Caki2 (cell line): ENCODE measurements around the gene GTF2A1. TPM values are rescaled to one million over a fixed set of nuclear protein-coding genes. Genes with fewer than 3 reads are reported as not detected.

Experiments
- DNase-seq: peaks from one replicate; pipeline ENCODE4 v3.0.0-alpha.2; 2015; ENCODE audit warnings: low read depth
- in situ Hi-C: cut with HindIII; loops from 2 replicates; pipeline ENCODE4 v1.10.0; 2016; ENCODE audit warnings: low sequenced_read_pairs, low pct_unique_long_range_greater_than_20kb, mixed read lengths
- total RNA-seq: library from RNA; depleted of rRNA; stranded (reverse); fragments of >200 nt; shearing (Covaris generic); gene quantifications from 2 replicates; pipeline ENCODE4 v1.2.3, GENCODE V29; 2014; ENCODE audit warnings: low replicate concordance

Gene GTF2A1
- total RNA-seq, 1 experiment from 2014 or later, result 9.6 TPM

DNA sequence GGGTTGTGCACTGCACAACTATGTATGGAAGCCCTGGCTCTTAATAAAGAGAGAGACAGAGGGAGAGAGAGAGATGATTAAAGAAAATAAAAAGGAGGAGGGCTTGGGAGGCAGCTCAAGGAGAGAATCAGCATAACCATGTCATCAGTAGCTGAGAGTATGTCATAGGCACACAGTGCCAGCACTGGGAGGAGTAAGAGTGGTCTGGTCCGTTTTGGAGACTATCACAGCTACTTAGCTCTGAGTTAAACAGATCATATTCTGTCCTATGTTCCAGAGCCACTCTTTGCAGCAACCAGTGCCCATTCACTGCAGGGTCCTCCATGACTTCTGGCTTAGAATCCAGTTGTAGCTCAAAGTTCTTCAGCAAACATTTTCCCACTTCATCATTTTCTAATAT lies 59.0 kb downstream of the GTF2A1 start:
- DNase-seq, result no peak
- in situ Hi-C loops, result no loop called here

DNA sequence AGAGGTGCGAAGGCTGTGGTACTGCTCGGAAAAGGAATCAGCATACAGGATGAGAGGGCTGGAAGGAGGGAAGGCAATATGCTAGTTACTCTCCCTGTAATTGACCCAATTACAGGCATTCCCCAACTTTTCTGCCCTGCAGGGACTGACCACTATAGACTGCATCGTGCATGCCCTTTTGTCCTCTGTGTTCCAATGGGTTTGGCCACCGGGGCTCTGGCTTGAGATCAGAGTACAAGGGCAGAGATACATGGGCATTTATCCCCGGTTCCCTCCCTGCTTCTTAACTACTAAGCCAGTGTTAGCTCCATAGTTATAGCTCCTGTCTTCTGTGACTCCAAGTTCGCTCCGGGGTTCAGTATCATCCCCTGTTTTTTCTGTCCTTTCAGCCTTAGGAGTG lies 59.7 kb downstream of the GTF2A1 start:
- in situ Hi-C loops, result no loop called here
- no peak for DNase-seq

DNA sequence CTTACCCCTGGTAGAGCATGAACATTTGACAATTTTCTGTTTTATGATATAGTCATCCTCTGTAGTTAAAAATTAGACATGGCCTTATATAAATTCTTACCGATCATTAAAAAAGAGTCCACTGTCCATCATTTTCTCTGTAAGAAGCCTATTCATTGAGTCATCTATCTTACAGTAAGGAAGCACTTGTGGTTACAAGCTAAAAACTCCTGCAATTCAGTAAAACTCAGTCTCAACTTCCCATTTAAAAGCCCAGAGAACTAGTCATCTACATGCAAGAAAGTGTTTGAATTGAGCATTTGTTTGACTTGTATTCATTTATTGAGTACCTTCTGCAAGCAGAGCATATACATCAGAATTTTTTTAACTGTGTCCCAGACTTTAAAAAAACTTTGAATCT lies 63.3 kb downstream of the GTF2A1 start:
- no peak for DNase-seq
- in situ Hi-C loops, result no loop called here

DNA sequence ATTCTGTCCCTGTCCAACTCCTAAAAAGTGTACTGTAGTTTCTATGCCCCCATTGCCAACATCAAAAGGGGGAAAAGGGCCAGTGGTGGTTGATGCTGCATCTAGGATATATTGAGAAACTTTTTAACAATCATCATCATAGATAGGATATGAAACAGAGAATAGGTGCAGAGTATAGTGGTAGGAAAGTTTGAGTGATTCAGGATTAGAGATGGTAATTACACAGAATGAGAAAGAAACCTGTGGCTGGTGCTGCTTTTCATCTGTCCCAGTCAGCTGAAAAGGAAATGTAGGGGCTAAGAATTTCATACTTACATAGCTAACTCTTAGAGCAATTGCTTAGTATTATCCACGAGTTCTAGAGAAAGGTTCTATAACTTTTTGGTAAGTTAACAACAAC lies 67.6 kb downstream of the GTF2A1 start:
- DNase-seq, result no peak
- in situ Hi-C loops, result no loop called here

DNA sequence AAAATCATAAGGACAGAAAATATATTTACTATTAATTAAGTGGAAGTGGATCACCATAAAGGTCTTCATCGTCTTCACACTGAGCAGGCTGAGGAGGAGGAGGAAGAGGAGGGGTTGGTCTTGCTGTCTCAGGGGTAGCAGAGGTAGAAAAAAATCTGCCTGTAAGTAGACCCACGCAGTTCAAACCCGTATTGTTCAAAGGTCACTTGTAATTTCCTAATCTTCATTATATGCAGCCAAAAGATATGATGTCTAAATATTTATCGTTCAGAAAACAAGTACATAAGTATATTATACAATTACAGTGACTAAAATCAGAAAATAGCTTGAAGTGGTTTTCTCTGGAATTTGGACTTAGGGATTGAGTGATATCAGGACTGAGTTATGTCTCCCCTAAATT lies 72.1 kb downstream of the GTF2A1 start:
- in situ Hi-C loops, result no loop called here

DNA sequence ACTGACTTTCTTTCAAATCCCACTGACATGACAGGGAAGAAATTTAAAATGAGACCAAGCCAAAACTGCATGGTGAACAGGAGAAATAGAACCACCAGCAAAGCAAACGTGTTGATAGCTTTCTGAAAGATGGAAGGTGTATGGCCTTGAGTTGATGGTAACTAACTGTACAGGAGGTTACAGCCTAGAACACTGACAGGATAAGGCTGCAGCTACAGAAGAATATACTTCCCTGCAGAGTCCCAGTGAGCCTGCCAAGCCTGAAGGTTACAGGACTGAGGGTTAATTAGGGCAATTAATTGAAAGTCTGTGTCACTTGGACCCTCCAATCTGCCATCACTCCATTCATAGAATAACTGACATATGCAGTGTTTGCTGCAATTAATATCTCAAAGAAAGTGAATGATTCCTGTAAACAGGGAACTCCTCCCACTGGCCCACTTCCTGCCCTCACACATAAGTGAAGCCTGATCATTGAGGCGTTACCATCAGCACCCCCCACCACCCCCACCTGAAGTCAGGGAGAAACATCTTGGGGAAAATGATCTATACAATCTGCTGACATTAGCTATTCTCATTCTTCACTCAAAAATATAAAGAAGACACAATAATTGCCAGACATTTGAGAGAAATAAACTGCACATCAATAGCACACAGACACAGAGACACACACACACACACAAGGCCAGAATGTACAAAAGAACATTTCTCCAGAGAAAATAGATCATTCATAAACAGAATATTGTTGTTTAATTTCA lies 73.4 kb downstream of the GTF2A1 start:
- DNase-seq, result no peak
- in situ Hi-C loops, result no loop called here

More for the DNA sequence above, 72.1 kb downstream of the GTF2A1 start:
- DNase-seq, result no peak

DNA sequence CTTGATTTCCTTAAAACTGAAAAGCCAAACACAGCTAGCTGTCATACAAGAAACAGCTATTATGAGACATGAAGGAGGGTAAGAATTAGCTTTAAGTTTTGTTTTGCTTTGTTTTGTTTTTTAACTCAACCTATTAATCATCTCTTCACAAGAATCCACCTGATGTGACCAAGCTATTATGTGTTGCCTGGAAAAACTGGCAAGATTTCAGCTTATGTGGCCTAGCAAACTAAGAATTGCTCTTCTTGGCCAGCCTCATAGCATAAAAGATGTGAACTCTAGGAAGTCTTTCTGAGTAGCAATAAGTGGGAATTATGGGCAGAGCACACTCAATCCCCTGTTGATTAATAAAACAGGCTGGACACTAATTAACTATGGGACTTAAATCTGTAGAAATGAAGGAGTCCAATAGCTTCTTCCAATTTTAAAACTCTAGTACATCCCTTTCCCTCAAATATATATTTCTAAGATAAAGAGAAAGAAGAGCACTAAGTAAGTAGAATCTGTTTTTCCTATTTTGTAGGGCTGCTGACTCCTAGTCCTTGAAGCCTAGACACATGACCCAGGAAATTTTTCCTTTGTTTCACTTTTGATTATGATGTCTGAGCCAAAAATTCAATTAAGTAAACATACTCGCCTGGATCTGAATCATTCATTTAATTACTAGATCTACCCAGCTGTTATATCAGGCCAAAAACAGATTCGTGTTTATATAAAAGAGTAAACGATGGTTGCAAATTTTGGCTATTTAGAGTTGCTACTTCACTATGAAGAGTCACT lies 75.7 kb downstream of the GTF2A1 start:
- no peak for DNase-seq
- in situ Hi-C loops, result no loop called here

DNA sequence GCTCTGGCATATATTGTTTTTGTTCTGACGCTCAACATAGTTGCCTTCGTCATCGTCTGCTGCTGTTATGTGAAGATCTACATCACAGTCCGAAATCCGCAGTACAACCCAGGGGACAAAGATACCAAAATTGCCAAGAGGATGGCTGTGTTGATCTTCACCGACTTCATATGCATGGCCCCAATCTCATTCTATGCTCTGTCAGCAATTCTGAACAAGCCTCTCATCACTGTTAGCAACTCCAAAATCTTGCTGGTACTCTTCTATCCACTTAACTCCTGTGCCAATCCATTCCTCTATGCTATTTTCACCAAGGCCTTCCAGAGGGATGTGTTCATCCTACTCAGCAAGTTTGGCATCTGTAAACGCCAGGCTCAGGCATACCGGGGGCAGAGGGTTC lies 77.0 kb downstream of the GTF2A1 start:
- no peak for DNase-seq
- in situ Hi-C loops, result no loop called here

DNA sequence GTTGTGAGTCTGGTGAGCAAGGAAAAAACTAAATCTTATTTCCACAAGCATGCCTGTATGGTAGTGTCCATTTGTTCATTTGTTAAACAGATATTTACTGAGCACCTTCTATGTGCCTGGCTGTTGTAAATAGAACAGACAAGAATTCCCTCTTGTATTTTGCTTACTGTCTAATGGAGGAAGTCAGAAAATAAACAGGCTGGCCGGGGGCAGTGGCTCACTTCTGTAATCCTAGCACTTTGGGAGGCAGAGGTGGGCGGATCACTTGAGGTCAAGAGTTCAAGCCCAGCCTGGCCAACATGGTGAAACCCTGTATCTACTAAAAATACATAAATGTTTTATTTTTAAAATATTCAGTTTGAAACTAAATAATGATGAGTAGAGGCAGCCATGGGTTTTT lies 79.3 kb downstream of the GTF2A1 start:
- no peak for DNase-seq
- in situ Hi-C loops, result no loop called here

DNA sequence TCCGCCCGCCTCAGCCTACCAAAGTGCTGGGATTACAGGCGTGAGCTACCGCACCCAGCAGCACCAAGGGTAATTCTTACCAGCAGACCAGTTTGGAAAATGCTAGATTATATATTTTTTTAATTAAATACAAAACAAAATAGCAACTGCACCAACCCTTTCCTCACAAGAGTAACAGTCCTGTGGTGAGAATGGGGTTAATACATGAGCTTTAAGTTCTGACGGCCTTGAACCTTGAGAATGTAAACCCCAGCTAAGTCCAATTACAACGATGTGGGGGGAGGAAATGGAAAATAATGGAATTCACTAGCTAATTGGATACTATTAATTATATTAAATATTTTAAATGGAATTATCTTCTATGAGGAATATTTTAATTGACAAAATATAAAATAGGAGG lies 82.3 kb downstream of the GTF2A1 start:
- in situ Hi-C loops, result no loop called here
- DNase-seq, result no peak

DNA sequence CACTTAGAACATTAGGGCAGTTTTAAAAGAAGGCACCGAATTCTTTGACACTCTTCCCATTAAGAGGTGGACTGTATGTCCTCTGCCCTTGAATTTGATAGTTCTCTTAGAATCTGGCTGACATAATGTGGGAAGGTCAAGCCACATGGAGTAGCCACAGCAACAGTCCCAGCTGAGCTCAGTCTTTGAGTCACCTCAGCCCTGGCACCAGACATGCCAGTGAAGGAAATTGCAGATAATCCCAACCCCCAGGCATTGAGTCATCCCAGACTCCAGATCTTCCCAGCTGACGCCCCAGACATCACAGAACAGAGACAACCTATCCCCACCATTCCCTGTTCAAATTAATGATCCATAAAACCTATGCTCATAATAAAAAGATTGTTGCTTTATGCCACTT lies 83.4 kb downstream of the GTF2A1 start:
- DNase-seq, result peak; percentile 68

DNA sequence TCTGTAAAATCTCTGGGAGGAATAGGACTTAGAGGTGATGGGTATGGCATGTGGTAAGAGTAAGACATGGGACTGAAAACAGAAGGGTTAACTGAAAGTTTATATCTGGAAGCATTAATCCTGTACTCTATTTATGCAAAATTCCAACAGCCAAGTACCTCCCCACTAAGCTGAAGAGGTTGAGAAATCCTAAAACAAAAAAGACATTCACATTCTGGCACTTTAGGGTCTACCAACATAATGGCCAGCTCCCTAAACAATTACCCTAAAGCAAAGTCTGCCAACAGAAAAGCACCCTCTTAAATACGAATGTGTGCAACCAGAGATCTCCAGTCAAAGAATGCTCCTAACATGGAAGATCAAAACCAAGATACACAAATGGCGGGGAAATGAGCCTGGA lies 87.4 kb downstream of the GTF2A1 start:
- DNase-seq, result no peak
- in situ Hi-C loops, result no loop called here

More for the DNA sequence above, 83.4 kb downstream of the GTF2A1 start:
- in situ Hi-C loops, result no loop called here

DNA sequence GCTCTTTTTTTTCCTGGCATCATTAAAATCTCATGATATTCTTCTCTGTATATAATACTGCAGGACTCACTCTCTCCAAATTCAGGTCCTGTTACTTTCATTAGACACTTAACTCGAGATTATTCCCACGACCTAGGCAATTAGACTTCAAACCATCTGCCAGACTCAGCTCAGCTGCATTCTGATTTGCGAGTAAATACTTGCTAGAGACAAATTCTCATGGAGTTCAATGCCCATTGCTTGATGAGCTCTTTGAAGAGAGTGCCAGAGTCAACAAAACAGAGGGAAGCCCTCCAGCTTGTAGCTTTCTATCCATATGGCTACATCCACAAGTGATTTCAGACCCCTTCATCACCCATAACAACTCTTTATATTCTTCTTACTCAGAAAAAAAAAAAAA lies 88.3 kb downstream of the GTF2A1 start:
- DNase-seq, result no peak
- in situ Hi-C loops, result no loop called here

DNA sequence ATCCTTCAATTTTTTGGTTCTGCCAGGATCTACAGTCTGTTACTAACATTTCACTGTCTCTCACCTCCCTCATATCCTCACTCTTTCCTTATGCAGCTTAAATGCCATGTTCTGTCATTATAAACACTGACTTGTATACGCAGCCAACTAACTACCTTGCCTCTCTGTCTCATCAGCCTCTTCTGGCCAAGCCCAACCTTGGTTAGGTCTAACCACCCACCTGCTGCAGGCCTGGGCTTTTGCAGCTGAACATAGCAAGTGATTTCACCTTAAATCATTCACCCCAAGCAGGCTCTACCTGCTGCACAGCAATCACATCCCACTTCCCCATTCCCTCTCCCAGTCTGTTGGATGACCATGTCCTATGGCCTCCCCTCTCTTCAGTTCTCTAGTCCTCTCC lies 91.5 kb downstream of the GTF2A1 start:
- in situ Hi-C loops, result no loop called here
- DNase-seq, result no peak

DNA sequence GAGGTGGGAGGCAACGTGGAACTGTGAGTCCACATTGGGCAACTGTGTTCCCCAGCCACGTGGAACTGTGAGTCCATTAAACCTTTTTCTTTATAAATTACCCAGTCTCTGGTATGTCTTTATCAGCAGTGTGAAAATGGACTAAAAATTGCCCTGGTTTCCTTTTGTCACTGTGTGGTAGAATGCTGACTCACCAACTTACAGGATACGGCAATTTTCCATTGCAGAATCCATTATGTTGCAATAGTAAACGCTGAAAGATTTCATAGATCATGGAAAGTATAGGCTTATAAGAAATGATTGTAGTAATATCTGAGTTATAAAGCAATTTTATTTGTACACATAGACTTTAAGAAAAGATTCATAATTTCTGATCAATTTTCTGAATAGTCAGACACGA lies 93.0 kb downstream of the GTF2A1 start:
- in situ Hi-C loops, result no loop called here
- no peak for DNase-seq

DNA sequence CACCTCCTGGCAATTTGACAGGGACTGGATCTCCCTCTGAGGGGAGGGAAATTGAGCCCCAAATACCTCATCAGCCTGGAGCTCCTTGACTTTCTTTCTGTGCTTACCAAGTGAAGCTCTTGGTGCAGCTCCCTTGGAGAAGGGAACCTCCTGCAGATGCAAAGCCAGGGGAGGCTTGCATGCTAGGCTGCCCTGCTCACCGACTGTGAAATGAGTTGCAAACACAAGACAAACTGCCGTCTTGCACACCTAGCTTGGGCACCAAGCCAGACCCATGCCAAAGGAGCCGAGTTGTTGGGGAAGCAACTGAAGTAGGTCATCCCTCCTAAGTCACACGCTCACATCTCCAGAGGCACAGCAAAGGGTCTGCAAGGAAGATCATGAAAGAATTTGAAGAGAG lies 95.2 kb downstream of the GTF2A1 start:
- in situ Hi-C loops, result no loop called here
- DNase-seq, result peak; percentile 35
